PC-3 (cell line): ENCODE data around the gene APMAP. TPM values are rescaled to one million over a fixed set of nuclear protein-coding genes. Genes with fewer than 3 reads are reported as not detected.

Source experiments
- ATAC-seq: fragments of 200-7000 bp; cut with Tn5 transposase; 2 replicates; pipeline ENCODE4 v1.9.1; 2020; ENCODE audit warnings: mild to moderate bottlenecking, moderate library complexity
- BruUV-seq: library from RNA; stranded (reverse); fragments of 400-500 nt; replicated peaks from 2 replicates; lab custom pipeline; 2021; lab: Mats Ljungman, UMichigan
- CTCF ChIA-PET: fragments of 300-600 bp; sonication (Branson Sonifier 250); formaldehyde crosslinking; loops from one replicate; lab custom pipeline; 2022; ENCODE audit warnings: antibody characterized with exemption; lab: Charles Lee
- POLR2A ChIA-PET: fragments of 300-600 bp; sonication (Branson Sonifier 250); formaldehyde crosslinking; loops from one replicate; lab custom pipeline; 2022; ENCODE audit warnings: antibody characterized with exemption; ENCODE audit not compliant: unreplicated experiment; lab: Charles Lee
- DNase-seq: peaks from one replicate; pipeline ENCODE4 v3.0.0-alpha.2; 2015
- H2AFZ ChIP-seq: fragments of 300-600 bp; sonication (generic); 2 replicates; pipeline ENCODE4 v1.6.0; 2016; ENCODE audit warnings: antibody characterized with exemption, low read length
- H3F3A ChIP-seq: fragments of 300-600 bp; sonication (generic); one replicate; pipeline ENCODE4 v1.6.0; 2017; ENCODE audit warnings: antibody characterized with exemption, low read length, control low read depth, mild to moderate bottlenecking; ENCODE audit not compliant: unreplicated experiment
- H3K27ac ChIP-seq: fragments of 300-600 bp; sonication (generic); 2 replicates; pipeline ENCODE4 v1.5.1; 2016; ENCODE audit warnings: mild to moderate bottlenecking, low read length
- H3K27me3 ChIP-seq: fragments of 300-600 bp; sonication (generic); 2 replicates; pipeline ENCODE4 v1.6.1; 2016; ENCODE audit warnings: low read length, mixed read lengths
- H3K36me3 ChIP-seq: fragments of 300-600 bp; sonication (generic); 2 replicates; pipeline ENCODE4 v1.6.1; 2016; ENCODE audit warnings: low read depth, mixed run types, low read length, mixed read lengths
- H3K4me1 ChIP-seq: fragments of 300-600 bp; sonication (generic); 2 replicates; pipeline ENCODE4 v1.5.1; 2016; ENCODE audit warnings: low read length; ENCODE audit not compliant: insufficient read depth
- H3K4me2 ChIP-seq: fragments of 300-600 bp; sonication (generic); 2 replicates; pipeline ENCODE4 v1.6.0; 2016; ENCODE audit warnings: low read length
- H3K4me3 ChIP-seq: fragments of 300-600 bp; sonication (generic); 2 replicates; pipeline ENCODE4 v1.5.1; 2016; ENCODE audit warnings: mild to moderate bottlenecking, low read length, mixed read lengths
- H3K79me2 ChIP-seq: fragments of 300-600 bp; sonication (generic); 2 replicates; pipeline ENCODE4 v1.6.1; 2017; ENCODE audit warnings: low read length, mixed read lengths
- H3K9ac ChIP-seq: fragments of 300-600 bp; sonication (generic); 2 replicates; pipeline ENCODE4 v1.6.0; 2016; ENCODE audit warnings: mild to moderate bottlenecking, low read length
- H3K9me2 ChIP-seq: fragments of 300-600 bp; sonication (generic); replicated peaks from 2 replicates; pipeline ENCODE4 v1.6.1; 2016; ENCODE audit warnings: mixed run types, low read length, mixed read lengths
- H3K9me3 ChIP-seq: fragments of 300-600 bp; sonication (generic); 2 replicates; pipeline ENCODE4 v1.6.1; 2016; ENCODE audit warnings: low read length, mixed read lengths
- H4K20me1 ChIP-seq: fragments of 300-600 bp; sonication (generic); 2 replicates; pipeline ENCODE4 v1.6.1; 2016; ENCODE audit warnings: low read length, mixed read lengths
- EZH2 ChIP-seq: fragments of 300-600 bp; sonication (generic); IDR thresholded peaks from one replicate; pipeline ENCODE4 v1.6.1; 2017; ENCODE audit warnings: antibody characterized with exemption, mild to moderate bottlenecking, low read length; ENCODE audit not compliant: unreplicated experiment
- EZH2phosphoT487 ChIP-seq: fragments of 300-600 bp; sonication (generic); IDR thresholded peaks from 2 replicates; pipeline ENCODE4 v1.6.1; 2018; ENCODE audit warnings: mild to moderate bottlenecking, antibody characterized with exemption, low read length, borderline replicate concordance
- intact Hi-C: fragments of 100-400 bp; cut with micrococcal nuclease; formaldehyde crosslinking; loops from 2 replicates; pipeline ENCODE4 v1.9.0; 2023
- total RNA-seq: library from RNA; depleted of rRNA; stranded (reverse); fragments of >200 nt; gene quantifications from 2 replicates; pipeline ENCODE4 v1.2.3, GENCODE V29; 2014
- TF ChIP-seq, protein P1 (sequence below): fragments of 300-600 bp; sonication (generic); conservative IDR thresholded peaks from 2 replicates; pipeline ENCODE4 v1.5.1; 2017; ENCODE audit warnings: antibody characterized with exemption, low read depth, mild to moderate bottlenecking, low read length

APMAP gene
- total RNA-seq, 1 experiment from 2014 or later = 134 TPM

DNA sequence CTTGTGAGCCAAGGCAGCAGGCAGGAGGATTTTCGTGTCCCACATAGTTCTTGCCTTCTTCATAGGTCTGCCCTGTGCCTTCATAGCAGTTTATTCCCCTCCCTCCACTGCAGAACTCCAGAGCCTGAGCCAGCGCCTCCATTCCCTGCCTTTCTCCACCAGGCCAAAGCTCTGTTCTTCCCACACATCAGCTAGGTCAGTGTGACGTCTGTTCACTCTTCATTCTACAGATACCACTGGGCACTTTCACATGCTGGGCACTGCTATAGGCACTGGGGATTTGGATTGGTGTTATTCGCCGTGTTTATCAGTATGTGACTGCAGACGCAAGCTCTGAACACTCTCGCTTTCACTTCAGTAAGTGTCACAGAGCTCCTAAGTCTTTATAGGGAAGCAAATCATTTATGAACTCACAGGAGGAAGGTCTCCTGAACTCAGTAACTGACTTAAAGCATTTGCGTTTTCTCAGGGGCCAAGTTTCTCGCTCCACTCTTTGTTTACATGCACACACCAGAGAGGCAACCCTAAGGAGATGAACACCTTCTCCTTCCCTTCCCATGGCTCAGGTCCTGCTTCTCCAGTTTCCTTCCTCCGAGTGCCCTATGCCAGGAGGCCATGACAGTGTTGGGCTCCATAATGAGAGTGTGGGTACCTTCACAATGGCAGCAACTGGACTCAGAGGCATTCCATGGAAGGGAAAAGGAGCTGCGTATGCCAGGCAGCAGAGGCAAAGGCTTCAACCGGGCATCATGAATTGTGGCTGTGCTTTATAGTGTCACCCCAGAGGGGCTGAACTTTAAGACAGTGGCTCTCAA lies 6.3 kb upstream of the APMAP start:
- H3K27me3 ChIP-seq = no peaks in the 10 kb centered on the region
- DNase-seq (no peak), ATAC-seq (no peak)
- POLR2A ChIA-PET = no interaction called here
- H3K27ac ChIP-seq = no peak overlapping the region
- no peak overlapping the region for H2AFZ ChIP-seq
- H3K9me2 ChIP-seq = no peaks in the 10 kb centered on the region
- no peaks in the 10 kb centered on the region for H4K20me1 ChIP-seq
- no peak overlapping the region for H3K9ac ChIP-seq
- no peaks in the 10 kb centered on the region for H3F3A ChIP-seq
- CTCF ChIA-PET = no interaction called here
- no peaks in the 10 kb centered on the region for H3K36me3 ChIP-seq
- TF ChIP-seq EZH2phosphoT487 (no peak), EZH2 (no peak)
- TF ChIP-seq, protein P1, sequence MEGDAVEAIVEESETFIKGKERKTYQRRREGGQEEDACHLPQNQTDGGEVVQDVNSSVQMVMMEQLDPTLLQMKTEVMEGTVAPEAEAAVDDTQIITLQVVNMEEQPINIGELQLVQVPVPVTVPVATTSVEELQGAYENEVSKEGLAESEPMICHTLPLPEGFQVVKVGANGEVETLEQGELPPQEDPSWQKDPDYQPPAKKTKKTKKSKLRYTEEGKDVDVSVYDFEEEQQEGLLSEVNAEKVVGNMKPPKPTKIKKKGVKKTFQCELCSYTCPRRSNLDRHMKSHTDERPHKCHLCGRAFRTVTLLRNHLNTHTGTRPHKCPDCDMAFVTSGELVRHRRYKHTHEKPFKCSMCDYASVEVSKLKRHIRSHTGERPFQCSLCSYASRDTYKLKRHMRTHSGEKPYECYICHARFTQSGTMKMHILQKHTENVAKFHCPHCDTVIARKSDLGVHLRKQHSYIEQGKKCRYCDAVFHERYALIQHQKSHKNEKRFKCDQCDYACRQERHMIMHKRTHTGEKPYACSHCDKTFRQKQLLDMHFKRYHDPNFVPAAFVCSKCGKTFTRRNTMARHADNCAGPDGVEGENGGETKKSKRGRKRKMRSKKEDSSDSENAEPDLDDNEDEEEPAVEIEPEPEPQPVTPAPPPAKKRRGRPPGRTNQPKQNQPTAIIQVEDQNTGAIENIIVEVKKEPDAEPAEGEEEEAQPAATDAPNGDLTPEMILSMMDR = no peak
- peaks cover 37% of the 10 kb centered on the region for H3K4me1 ChIP-seq
- 0 out of 2 replicates have a peak, but pooled peaks cover 4% of the 10 kb centered on the region for H3K9me3 ChIP-seq
- H3K79me2 ChIP-seq = no peaks in the 10 kb centered on the region
- no peak overlapping the region for H3K4me3 ChIP-seq
- no TSS peak for BruUV-seq
- intact Hi-C loops = loop anchor here (10.0 kb wide), 1 partner anchor 296 kb away; no protein-coding TSS in a partner anchor
- no peak overlapping the region for H3K4me2 ChIP-seq

DNA sequence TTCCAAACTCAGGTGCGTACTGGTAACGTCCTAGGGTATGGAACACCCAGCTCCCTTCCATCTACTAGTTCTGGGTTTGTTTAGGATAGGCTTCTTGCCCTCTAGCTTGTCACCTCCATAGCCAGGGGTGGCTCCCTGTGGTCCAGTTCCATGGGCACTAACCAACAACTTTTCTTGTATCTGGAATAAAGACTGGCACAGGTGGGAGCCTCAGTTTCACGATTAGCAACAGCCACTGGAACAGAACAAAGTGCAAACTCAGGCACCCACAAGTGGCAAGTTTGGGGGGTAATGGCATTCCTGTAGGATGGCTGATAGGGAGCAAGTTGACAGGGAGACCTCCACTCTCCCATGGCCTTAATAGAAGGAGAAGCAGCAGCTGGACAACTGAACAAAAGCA lies 5.6 kb upstream of the APMAP start:
- ChIA-PET POLR2A (no interaction called here), CTCF (no interaction called here)
- Histone ChIP-seq H2AFZ (no peak overlapping the region), H3K4me2 (no peak overlapping the region), H3K79me2 (no peaks in the 10 kb centered on the region), H3K9ac (no peak overlapping the region), H3K4me3 (no peak overlapping the region), H3K9me3 (0 out of 2 replicates have a peak, but pooled peaks cover 4% of the 10 kb centered on the region), H3K4me1 (peaks cover 44% of the 10 kb centered on the region), H3K36me3 (no peaks in the 10 kb centered on the region), H3K27ac (no peak overlapping the region), H4K20me1 (no peaks in the 10 kb centered on the region), H3K27me3 (no peaks in the 10 kb centered on the region), H3F3A (no peaks in the 10 kb centered on the region), H3K9me2 (no peaks in the 10 kb centered on the region)
- no peak for ATAC-seq
- no peak for DNase-seq
- TF ChIP-seq EZH2 (no peak), EZH2phosphoT487 (no peak)
- TF ChIP-seq, protein P1 = no peak
- intact Hi-C loops = loop anchor here (10.0 kb wide), 1 partner anchor 297 kb away; no protein-coding TSS in a partner anchor
- BruUV-seq = no TSS peak
